ENCODE results near the gene C12orf60. TPM values are rescaled to one million over a fixed set of nuclear protein-coding genes. Genes with fewer than 3 reads are reported as not detected.

The C12orf60 gene
- total RNA-seq, 4 donors from 2014 or later: 0.49 to 0.62 TPM; not detected in 2

DNA sequence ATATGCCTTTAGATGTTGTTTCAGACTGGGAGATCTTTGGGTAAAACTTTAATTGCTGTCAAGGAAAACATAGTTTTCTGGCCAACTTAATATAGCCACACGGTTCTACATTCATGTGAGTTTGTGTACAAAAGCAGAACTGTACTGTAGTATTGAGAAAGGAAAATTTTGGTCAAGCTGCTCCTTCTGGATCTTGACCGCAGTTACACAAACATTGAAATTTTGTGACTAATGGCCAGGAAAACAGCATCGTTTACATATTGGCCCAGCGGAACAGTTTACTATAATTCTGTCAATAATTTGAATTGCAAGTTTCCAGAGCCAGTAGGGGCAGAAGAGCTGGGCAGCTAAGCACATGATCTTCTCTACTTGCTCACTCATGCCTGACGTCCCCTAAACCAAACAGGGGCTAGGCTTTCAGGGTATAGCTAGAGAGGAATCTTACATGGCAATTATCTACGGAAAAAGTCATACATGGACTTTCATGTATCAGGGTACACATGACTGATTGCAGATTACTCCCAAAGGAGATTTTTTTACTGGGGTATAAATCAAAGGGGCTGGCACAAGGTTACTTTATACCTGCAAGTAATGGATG lies 51.2 kb downstream of the C12orf60 start:
- TF ChIP-seq POLR2A (IDR thresholded peaks at IDR 0.05): no peak
- TF ChIP-seq, protein P1, sequence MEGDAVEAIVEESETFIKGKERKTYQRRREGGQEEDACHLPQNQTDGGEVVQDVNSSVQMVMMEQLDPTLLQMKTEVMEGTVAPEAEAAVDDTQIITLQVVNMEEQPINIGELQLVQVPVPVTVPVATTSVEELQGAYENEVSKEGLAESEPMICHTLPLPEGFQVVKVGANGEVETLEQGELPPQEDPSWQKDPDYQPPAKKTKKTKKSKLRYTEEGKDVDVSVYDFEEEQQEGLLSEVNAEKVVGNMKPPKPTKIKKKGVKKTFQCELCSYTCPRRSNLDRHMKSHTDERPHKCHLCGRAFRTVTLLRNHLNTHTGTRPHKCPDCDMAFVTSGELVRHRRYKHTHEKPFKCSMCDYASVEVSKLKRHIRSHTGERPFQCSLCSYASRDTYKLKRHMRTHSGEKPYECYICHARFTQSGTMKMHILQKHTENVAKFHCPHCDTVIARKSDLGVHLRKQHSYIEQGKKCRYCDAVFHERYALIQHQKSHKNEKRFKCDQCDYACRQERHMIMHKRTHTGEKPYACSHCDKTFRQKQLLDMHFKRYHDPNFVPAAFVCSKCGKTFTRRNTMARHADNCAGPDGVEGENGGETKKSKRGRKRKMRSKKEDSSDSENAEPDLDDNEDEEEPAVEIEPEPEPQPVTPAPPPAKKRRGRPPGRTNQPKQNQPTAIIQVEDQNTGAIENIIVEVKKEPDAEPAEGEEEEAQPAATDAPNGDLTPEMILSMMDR (IDR thresholded peaks at IDR 0.05): no peak
- no peak overlapping the region for H3K4me3 ChIP-seq (ENCODE audit: low read depth, poor library complexity, severe bottlenecking)
- 52 to 57% methylated on average over 6 of the region's 6 CpGs for WGBS, 2 donors
- no peak for DNase-seq (ENCODE audit: low spot score in 2 of 2)
- intact Hi-C loops (cut with DNase I; ENCODE audit: low total_unique reads): no loop called here

- intact Hi-C loops (cut with DNase I; ENCODE audit: low total_unique reads): no loop called here
- H3K4me3 ChIP-seq (ENCODE audit: low read depth, poor library complexity, severe bottlenecking): no peak overlapping the region
- TF ChIP-seq POLR2A (IDR thresholded peaks at IDR 0.05): no peak
- TF ChIP-seq, protein P1 (IDR thresholded peaks at IDR 0.05): no peak
- DNase-seq (ENCODE audit: low spot score in 2 of 2): no peak
- 86 to 94% methylated on average over 1 of the region's 1 CpG for WGBS, 2 donors
Measured at GRCh38 chr12:14858513-14858912, 55.0 kb downstream of the C12orf60 start.

GRCh38 chr12:14860490-14860889 lies 57.0 kb downstream of the C12orf60 start:
- no peak for TF ChIP-seq POLR2A (IDR thresholded peaks at IDR 0.05)
- TF ChIP-seq, protein P1 (IDR thresholded peaks at IDR 0.05): no peak
- no peak for DNase-seq (ENCODE audit: low spot score in 2 of 2)
- intact Hi-C loops (cut with DNase I; ENCODE audit: low total_unique reads): no loop called here
- H3K4me3 ChIP-seq (ENCODE audit: low read depth, poor library complexity, severe bottlenecking): no peak overlapping the region

DNA sequence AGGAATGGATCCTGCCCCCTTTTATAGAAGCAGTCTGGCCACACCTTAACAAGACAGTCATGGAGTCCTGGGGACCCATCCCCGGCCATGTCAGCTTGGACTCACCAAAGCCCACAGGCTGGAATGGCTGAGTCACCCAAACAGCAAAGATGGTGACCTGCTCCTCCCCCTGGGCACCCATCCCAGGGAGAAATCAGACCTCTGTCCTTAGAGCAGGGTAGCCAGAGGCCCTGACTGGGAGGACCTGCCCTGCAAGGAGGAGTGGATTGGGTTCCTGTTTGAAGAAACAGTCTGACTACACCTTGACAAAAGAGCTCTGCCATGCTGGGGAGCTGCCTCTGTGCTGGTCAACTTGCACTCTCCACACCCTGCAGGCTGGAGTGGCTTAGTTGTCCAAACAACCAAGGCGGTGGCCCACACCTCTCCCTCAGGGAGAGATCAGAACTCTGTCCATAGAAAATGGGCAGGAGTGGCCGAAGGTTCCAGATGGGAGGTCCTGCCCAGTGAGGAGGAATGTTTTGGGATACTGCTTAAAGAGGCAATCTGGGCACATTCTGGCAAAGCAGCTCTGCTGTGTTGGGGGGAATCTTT lies 65.5 kb downstream of the C12orf60 start:
- intact Hi-C loops (cut with DNase I; ENCODE audit: low total_unique reads): no loop called here
- TF ChIP-seq POLR2A (IDR thresholded peaks at IDR 0.05): no peak
- TF ChIP-seq, protein P1 (IDR thresholded peaks at IDR 0.05): no peak
- H3K4me3 ChIP-seq (ENCODE audit: low read depth, poor library complexity, severe bottlenecking): no peak overlapping the region
- 85 to 95% methylated on average over 2 to 3 of the region's 3 CpGs for WGBS, 2 donors
- no peak for DNase-seq (ENCODE audit: low spot score in 2 of 2)

- DNase-seq (ENCODE audit: low spot score in 2 of 2): no peak
- H3K4me3 ChIP-seq (ENCODE audit: low read depth, poor library complexity, severe bottlenecking): no peak overlapping the region
- WGBS, 2 donors: 91 to 93% methylated on average over 1 of the region's 1 CpG
- TF ChIP-seq, protein P1 (IDR thresholded peaks at IDR 0.05): no peak
- no peak for TF ChIP-seq POLR2A (IDR thresholded peaks at IDR 0.05)
- intact Hi-C loops (cut with DNase I; ENCODE audit: low total_unique reads): no loop called here
Measured at GRCh38 chr12:14871247-14871646, 67.8 kb downstream of the C12orf60 start.

DNA sequence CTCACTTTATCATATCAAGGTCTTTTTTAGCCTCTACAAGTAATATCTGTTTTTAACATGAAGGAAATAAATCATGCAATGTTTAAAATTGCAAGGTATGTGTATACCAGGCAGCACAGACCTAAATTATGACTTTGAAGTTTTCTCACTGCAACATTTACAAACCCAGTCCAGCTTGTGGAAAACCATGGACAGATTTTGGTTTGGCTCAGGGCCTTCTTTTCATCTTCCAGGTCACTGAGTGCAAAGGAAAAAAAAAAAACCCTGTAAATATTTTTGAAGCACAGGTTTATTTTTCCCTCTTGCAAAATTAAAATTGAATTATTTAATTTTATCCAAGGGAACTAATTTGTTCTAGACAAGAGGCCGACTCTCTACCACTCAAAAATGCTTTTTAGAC lies 68.4 kb downstream of the C12orf60 start:
- H3K4me3 ChIP-seq (ENCODE audit: low read depth, poor library complexity, severe bottlenecking): no peak overlapping the region
- intact Hi-C loops (cut with DNase I; ENCODE audit: low total_unique reads): no loop called here
- TF ChIP-seq, protein P1 (IDR thresholded peaks at IDR 0.05): no peak
- no peak for TF ChIP-seq POLR2A (IDR thresholded peaks at IDR 0.05)
- no peak for DNase-seq (ENCODE audit: low spot score in 2 of 2)
- WGBS, 2 donors: 90 to 94% methylated on average over 1 of the region's 1 CpG
